ENCODE results near the gene CDC34.
"Not testable (repeated sequence)": the region's sequence is repeated elsewhere in the genome, so short reads cannot be mapped to it uniquely, and the experiment has no call there.

CDC34 gene

GRCh38 chr19:579111-579841 is 47.7 kb downstream of the CDC34 start:
- H3K4me1 Mint-ChIP-seq (ENCODE audit: low read depth) = peaks cover 18% of the 10 kb centered on the region
- no peak overlapping the region for H3K4me3 Mint-ChIP-seq
- H3K27me3 Mint-ChIP-seq = no peaks in the 10 kb centered on the region
- H3K9me3 Mint-ChIP-seq (ENCODE audit: low read depth) = no peaks in the 10 kb centered on the region
- H3K36me3 Mint-ChIP-seq = no peaks in the 10 kb centered on the region
- H3K27ac Mint-ChIP-seq = no peak overlapping the region

DNA sequence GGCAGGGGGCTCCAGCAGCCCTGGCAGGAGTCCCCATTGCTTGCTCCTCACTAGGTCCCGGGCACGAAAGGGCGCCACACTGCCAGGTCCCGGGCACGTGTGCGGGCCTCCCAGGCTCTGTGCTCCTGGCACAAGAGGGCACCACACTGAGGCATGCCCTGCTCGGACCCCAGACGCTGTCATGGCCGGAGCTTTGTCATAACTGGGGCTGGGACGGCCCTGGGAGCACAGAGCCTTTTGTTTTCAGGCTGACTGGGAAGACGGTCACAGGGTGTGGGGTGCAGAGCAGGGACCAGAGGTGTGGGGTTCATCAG is 48.2 kb downstream of the CDC34 start:
- no peak overlapping the region for H3K4me3 Mint-ChIP-seq
- H3K9me3 Mint-ChIP-seq (ENCODE audit: low read depth) = no peaks in the 10 kb centered on the region
- H3K36me3 Mint-ChIP-seq = no peaks in the 10 kb centered on the region

GRCh38 chr19:580274-580835 is 48.8 kb downstream of the CDC34 start:
- Mint-ChIP-seq H3K9me3 (ENCODE audit: low read depth) (no peaks in the 10 kb centered on the region), H3K4me1 (ENCODE audit: low read depth) (peaks cover 10% of the 10 kb centered on the region), H3K36me3 (no peaks in the 10 kb centered on the region), H3K4me3 (no peak overlapping the region), H3K27me3 (no peaks in the 10 kb centered on the region), H3K27ac (no peak overlapping the region)

More for the DNA sequence above, 48.2 kb downstream of the CDC34 start:
- H3K4me1 Mint-ChIP-seq (ENCODE audit: low read depth) = peaks cover 14% of the 10 kb centered on the region
- no peak overlapping the region for H3K27ac Mint-ChIP-seq
- no peaks in the 10 kb centered on the region for H3K27me3 Mint-ChIP-seq

- no peaks in the 10 kb centered on the region for H3K9me3 Mint-ChIP-seq (ENCODE audit: low read depth)
- H3K27ac Mint-ChIP-seq = no peak overlapping the region
- H3K4me3 Mint-ChIP-seq = no peak overlapping the region
- H3K4me1 Mint-ChIP-seq (ENCODE audit: low read depth) = peaks cover 7% of the 10 kb centered on the region
- no peaks in the 10 kb centered on the region for H3K36me3 Mint-ChIP-seq
- H3K27me3 Mint-ChIP-seq = no peaks in the 10 kb centered on the region
Observed at GRCh38 chr19:581399-582111, 50.0 kb downstream of the CDC34 start.

DNA sequence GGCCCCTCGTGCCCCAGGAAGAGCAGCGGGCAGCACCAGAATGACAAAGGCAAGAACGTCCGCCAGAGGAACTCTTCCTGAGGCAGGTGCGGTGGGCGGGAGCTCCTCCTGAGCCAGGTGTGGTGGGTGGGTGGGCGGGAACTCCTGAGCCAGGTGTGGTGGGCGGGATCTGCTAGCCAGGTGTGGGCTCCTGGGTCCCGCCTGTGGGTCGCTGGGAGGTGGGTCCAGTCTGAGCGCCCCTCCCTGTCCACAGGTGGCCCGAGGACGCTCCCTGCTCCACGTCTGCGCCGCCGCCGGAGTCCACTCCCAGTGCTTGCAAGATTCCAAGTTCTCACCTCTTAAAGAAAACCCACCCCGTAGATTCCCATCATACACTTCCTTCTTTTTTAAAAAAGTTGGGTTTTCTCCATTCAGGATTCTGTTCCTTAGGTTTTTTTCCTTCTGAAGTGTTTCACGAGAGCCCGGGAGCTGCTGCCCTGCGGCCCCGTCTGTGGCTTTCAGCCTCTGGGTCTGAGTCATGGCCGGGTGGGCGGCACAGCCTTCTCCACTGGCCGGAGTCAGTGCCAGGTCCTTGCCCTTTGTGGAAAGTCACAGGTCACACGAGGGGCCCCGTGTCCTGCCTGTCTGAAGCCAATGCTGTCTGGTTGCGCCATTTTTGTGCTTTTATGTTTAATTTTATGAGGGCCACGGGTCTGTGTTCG is 51.1 kb downstream of the CDC34 start:
- no peaks in the 10 kb centered on the region for H3K27me3 Mint-ChIP-seq
- H3K27ac Mint-ChIP-seq = no peak overlapping the region
- no peaks in the 10 kb centered on the region for H3K9me3 Mint-ChIP-seq (ENCODE audit: low read depth)
- no peak overlapping the region for H3K4me3 Mint-ChIP-seq
- peaks cover 5% of the 10 kb centered on the region for H3K4me1 Mint-ChIP-seq (ENCODE audit: low read depth)
- H3K36me3 Mint-ChIP-seq = no peaks in the 10 kb centered on the region

GRCh38 chr19:583198-583967 is 51.8 kb downstream of the CDC34 start:
- H3K4me3 Mint-ChIP-seq = no peak overlapping the region
- peaks cover 7% of the 10 kb centered on the region for H3K4me1 Mint-ChIP-seq (ENCODE audit: low read depth)
- no peaks in the 10 kb centered on the region for H3K27me3 Mint-ChIP-seq
- no peaks in the 10 kb centered on the region for H3K9me3 Mint-ChIP-seq (ENCODE audit: low read depth)
- no peak overlapping the region for H3K27ac Mint-ChIP-seq
- H3K36me3 Mint-ChIP-seq = no peaks in the 10 kb centered on the region

GRCh38 chr19:583968-584239 is 52.3 kb downstream of the CDC34 start:
- Mint-ChIP-seq H3K27ac (no peak overlapping the region), H3K4me1 (ENCODE audit: low read depth) (peaks cover 8% of the 10 kb centered on the region), H3K27me3 (no peaks in the 10 kb centered on the region), H3K4me3 (no peak overlapping the region), H3K36me3 (no peaks in the 10 kb centered on the region), H3K9me3 (ENCODE audit: low read depth) (no peaks in the 10 kb centered on the region)

DNA sequence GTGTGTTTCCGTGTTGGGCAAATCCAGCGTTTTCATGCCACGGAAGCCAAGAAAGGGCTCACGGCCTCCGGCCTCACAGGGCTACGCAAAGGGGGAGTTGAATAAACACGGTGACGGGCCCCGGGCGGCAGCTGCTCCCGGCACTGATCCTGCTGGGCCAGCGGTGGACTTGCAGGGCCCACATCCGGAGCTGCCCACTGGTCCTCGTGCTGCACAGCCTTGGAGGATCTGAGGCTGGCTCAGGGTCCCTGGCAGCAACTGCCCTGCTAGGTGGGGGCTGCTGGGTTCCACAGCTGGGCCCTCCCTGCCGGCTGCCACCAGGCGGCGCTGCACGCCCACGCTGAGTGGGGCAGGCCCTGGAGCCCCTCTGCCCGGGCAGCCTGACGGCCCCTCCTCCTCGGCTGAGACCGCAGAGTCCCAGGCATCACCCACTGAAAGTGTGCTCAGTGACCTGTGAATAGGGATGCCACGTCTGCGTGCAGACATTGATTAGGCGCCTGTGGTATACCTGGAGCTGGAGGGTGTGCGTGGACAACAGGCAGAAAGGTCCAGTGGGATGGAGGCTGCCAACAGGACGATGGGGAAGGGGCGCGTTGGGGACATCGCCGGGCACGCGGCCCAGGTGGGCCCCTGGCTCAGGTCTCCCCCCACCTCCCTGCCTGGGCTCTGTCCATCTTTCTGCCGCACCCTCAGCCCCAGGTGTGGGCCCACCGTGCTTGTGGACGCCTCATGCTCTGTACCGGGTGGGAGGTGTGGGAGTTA is 52.9 kb downstream of the CDC34 start:
- no peaks in the 10 kb centered on the region for H3K9me3 Mint-ChIP-seq (ENCODE audit: low read depth)
- no peaks in the 10 kb centered on the region for H3K36me3 Mint-ChIP-seq
- peaks cover 10% of the 10 kb centered on the region for H3K4me1 Mint-ChIP-seq (ENCODE audit: low read depth)
- no peak overlapping the region for H3K4me3 Mint-ChIP-seq
- H3K27me3 Mint-ChIP-seq = no peaks in the 10 kb centered on the region
- no peak overlapping the region for H3K27ac Mint-ChIP-seq

DNA sequence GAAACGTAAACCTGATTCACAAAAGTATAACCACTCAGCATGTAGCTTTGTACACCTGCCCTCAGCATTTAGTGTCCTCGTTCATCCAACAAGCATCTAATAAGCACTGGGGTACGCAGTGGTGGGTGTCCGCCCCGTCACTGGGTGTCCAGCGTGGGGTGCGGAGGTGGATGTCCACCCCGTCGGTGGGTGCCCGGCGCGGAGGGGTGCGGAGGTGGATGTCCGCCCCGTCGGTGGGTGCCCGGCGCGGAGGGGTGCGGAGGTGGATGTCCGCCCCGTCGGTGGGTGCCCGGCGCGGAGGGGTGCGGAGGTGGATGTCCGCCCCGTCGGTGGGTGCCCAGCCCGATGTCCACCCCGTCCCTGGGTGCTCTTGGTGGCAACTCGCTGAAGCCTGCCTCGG is 53.6 kb downstream of the CDC34 start:
- not testable (repeated sequence) for H3K27ac Mint-ChIP-seq; H3K36me3 Mint-ChIP-seq; H3K4me3 Mint-ChIP-seq; H3K27me3 Mint-ChIP-seq; H3K9me3 Mint-ChIP-seq (ENCODE audit: low read depth)
- H3K4me1 Mint-ChIP-seq (ENCODE audit: low read depth) = peaks cover 10% of the 10 kb centered on the region

- H3K9me3 Mint-ChIP-seq (ENCODE audit: low read depth) = no peaks in the 10 kb centered on the region
- no peak overlapping the region for H3K27ac Mint-ChIP-seq
- H3K36me3 Mint-ChIP-seq = no peaks in the 10 kb centered on the region
- no peaks in the 10 kb centered on the region for H3K27me3 Mint-ChIP-seq
- no peak overlapping the region for H3K4me3 Mint-ChIP-seq
- H3K4me1 Mint-ChIP-seq (ENCODE audit: low read depth) = peaks cover 10% of the 10 kb centered on the region
Observed at GRCh38 chr19:585551-586110, 54.1 kb downstream of the CDC34 start.

DNA sequence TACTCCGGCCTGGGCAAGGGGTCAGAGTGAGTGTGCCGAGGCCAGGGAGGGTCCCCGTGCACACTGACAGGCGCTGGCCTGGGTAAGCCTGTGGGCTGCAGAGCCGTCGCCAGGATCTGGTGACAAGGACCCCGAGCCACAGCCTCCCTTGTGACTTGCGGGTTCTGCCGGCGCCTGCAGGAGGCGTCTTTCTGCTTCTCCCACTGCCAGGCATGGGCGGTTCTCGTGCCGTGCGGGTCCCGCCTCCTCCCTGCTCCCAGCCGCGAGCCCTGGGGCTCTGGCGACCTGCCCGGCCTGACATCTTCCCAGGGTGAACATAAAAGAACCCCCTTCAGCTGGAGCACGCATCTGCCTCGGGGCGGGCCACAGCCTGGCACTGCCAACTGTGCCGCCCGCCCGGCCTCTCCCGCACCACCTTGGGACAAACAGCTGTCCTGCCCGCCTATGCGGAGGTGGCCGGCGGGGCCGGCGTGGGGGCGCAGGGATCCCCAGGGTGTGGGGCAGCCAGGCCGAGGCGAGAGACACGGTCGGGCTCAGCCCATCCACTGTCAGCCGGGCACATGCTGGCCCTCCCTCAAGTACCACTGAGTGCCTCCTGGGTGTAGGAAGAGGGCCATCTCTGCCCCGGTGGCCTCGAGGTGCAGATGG is 56.7 kb downstream of the CDC34 start:
- Mint-ChIP-seq H3K27ac (no peak overlapping the region), H3K4me1 (ENCODE audit: low read depth) (peaks cover 10% of the 10 kb centered on the region), H3K4me3 (no peak overlapping the region), H3K36me3 (no peaks in the 10 kb centered on the region), H3K27me3 (no peaks in the 10 kb centered on the region), H3K9me3 (ENCODE audit: low read depth) (no peaks in the 10 kb centered on the region)

- no peaks in the 10 kb centered on the region for H3K36me3 Mint-ChIP-seq
- no peaks in the 10 kb centered on the region for H3K9me3 Mint-ChIP-seq (ENCODE audit: low read depth)
- no peak overlapping the region for H3K27ac Mint-ChIP-seq
- peaks cover 7% of the 10 kb centered on the region for H3K4me1 Mint-ChIP-seq (ENCODE audit: low read depth)
- no peaks in the 10 kb centered on the region for H3K27me3 Mint-ChIP-seq
- peak overlapping the region; percentile 67 for H3K4me3 Mint-ChIP-seq
Observed at GRCh38 chr19:588741-589692, 57.5 kb downstream of the CDC34 start.
